Ovary (tissue), 3 donors: Measurements from ENCODE around the gene RHBDF2.

Source experiments
- CTCF ChIP-seq, 3 donors: fragments of 450-650 bp in 2 of 3; fragments of 200-600 bp in 1 of 3; IDR thresholded peaks; one replicate each; pipeline versions ENCODE4 v1.5.1 to v1.8.0; 2016 to 2022; ENCODE audit warnings: antibody characterized with exemption in 3 of 3, mild to moderate bottlenecking in 1 of 3
- EP300 ChIP-seq: sonication (generic); formaldehyde crosslinking; IDR thresholded peaks from one replicate; pipeline ENCODE4 v1.6.1; 2017; ENCODE audit warnings: antibody characterized with exemption
- POLR2A ChIP-seq: fragments of 450-650 bp; IDR thresholded peaks from one replicate; pipeline ENCODE4 v1.6.1; 2017; ENCODE audit warnings: antibody characterized with exemption, mild to moderate bottlenecking, moderate library complexity
- donor health status: DM: no; HTN: no; CAD: no.

DNA sequence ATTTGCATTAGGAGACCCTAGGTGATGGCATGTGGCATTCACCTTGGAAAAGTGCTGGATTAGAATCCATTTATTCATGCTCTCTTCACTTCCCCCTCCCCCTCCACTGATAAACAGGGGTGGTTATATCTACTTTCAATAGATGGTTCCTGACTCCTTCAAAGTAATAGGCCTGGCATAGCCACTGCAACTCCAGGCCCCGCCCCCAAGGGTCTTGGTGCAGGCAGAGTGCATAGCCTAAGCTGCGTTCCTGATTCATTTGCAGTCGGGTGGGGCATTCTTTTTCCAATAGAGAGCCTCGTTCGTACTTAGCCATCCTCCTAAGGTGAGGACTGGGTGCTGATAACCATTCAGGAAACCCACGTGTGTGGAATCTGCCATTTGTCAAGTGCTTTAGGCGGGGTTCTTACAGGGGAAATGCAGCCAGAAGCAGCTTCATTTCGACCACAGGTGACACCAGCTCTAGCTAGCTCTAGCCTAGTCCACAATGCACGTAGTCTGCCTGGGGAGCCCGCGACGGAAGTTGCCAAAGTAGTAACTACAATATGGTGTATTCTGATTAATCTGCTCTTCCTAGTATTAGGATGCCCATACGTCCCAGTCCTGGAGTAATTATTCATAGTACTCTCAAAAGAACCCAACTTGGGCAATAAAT is 59.4 kb downstream of the RHBDF2 start:
- TF ChIP-seq CTCF (IDR thresholded peaks at IDR 0.05) (no peak), POLR2A (no peak), EP300 (no peak)
